Measurements from ENCODE around the gene TMEM259.

DNA sequence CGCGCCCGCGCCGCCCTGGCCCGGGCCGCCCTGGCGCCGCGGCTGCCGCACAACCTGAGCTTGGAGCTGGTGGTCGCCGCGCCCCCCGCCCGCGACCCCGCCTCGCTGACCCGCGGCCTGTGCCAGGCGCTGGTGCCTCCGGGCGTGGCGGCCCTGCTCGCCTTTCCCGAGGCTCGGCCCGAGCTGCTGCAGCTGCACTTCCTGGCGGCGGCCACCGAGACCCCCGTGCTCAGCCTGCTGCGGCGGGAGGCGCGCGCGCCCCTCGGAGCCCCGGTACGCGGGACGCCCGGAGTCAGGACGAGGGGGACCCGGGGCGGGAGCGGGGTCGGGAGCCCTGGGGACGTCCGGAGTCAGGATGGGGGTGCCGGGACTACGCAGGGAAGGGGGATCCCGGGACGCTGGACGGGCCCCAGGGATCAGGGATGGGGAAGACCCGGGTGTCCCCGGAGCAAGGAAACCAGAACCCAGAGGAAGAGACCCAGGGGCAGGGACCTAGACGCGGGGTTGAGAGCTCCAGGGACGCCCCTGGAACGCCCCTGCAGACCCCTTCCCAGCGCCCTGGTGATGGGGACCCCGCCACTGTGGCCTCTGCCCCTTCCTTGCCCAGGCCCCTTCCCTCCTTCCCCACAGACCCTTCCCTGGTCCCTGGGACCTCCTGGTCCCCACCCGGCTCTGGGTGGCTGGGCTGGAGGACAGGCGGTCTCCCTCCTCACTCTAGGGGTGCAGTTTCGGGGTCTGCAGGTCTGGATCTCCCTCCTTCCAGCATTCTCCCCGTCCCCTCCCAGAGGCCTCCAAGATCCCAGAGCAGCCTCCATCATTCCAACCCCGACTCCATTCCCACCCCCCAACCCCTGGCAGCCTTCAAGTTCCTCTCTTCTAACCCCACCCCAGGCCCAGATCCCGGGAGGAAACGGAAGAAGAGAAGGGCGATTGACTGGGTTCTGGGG, 20.1 kb downstream of the TMEM259 start:
- TF ChIP-seq, protein P1, sequence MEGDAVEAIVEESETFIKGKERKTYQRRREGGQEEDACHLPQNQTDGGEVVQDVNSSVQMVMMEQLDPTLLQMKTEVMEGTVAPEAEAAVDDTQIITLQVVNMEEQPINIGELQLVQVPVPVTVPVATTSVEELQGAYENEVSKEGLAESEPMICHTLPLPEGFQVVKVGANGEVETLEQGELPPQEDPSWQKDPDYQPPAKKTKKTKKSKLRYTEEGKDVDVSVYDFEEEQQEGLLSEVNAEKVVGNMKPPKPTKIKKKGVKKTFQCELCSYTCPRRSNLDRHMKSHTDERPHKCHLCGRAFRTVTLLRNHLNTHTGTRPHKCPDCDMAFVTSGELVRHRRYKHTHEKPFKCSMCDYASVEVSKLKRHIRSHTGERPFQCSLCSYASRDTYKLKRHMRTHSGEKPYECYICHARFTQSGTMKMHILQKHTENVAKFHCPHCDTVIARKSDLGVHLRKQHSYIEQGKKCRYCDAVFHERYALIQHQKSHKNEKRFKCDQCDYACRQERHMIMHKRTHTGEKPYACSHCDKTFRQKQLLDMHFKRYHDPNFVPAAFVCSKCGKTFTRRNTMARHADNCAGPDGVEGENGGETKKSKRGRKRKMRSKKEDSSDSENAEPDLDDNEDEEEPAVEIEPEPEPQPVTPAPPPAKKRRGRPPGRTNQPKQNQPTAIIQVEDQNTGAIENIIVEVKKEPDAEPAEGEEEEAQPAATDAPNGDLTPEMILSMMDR (IDR thresholded peaks at IDR 0.05 in 4 of 5, conservative IDR thresholded peaks at IDR 0.05 in 1 of 5) = no peak
- no peak for TF ChIP-seq POLR2A (IDR thresholded peaks at IDR 0.05)

Data from gastrocnemius medialis (tissue), 4 donors.